Activated T-cell treated with anti-CD3 and anti-CD28 coated beads, Interleukin-2, amount 50 U/mL, for 1 hour (primary cell): ENCODE results near the gene TNK2.
"Not testable (repeated sequence)": the region's sequence is repeated elsewhere in the genome, so short reads cannot be mapped to it uniquely, and the experiment has no call there.

ENCODE experiments used
- DNase-seq: peaks from one replicate; pipeline ENCODE4 v3.0.0-alpha.2; 2020

The TNK2 gene

GRCh38 chr3:195816276-195816913, 92.0 kb downstream of the TNK2 start:
- DNase-seq, result not testable (repeated sequence)

GRCh38 chr3:195815169-195815771, 93.1 kb downstream of the TNK2 start:
- DNase-seq, result no peak

- no peak for DNase-seq
These were observed 94.3 kb downstream of the TNK2 start for GRCh38 chr3:195813916-195814640.
